ENCODE data around the gene WNT10A.

- TF ChIP-seq CTCF (IDR thresholded peaks at IDR 0.05) (no peak), POLR2A (IDR thresholded peaks at IDR 0.05) (no peak), POLR2AphosphoS5 (IDR thresholded peaks at IDR 0.05; ENCODE audit: insufficient read depth in 1 of 2, low read depth in 1 of 2) (no peak)
Observed at GRCh38 chr2:218872645-218873358, 7.8 kb upstream of the WNT10A start.

All from vagina (tissue), 2 donors.